Measurements from ENCODE around the gene NR6A1.

The NR6A1 gene

GRCh38 chr9:124492818-124493217 lies 278.3 kb downstream of the NR6A1 start:
- TF ChIP-seq CTCF (IDR thresholded peaks at IDR 0.05; ENCODE audit: low read depth, low read length, missing control alignments): no peak
- no peak overlapping the region for H3K4me3 ChIP-seq (ENCODE audit: low read depth, low read length)
- no peak for DNase-seq (ENCODE audit: low read depth)
- in situ Hi-C loops (cut with HindIII; ENCODE audit: low sequenced_read_pairs): no loop called here

DNA sequence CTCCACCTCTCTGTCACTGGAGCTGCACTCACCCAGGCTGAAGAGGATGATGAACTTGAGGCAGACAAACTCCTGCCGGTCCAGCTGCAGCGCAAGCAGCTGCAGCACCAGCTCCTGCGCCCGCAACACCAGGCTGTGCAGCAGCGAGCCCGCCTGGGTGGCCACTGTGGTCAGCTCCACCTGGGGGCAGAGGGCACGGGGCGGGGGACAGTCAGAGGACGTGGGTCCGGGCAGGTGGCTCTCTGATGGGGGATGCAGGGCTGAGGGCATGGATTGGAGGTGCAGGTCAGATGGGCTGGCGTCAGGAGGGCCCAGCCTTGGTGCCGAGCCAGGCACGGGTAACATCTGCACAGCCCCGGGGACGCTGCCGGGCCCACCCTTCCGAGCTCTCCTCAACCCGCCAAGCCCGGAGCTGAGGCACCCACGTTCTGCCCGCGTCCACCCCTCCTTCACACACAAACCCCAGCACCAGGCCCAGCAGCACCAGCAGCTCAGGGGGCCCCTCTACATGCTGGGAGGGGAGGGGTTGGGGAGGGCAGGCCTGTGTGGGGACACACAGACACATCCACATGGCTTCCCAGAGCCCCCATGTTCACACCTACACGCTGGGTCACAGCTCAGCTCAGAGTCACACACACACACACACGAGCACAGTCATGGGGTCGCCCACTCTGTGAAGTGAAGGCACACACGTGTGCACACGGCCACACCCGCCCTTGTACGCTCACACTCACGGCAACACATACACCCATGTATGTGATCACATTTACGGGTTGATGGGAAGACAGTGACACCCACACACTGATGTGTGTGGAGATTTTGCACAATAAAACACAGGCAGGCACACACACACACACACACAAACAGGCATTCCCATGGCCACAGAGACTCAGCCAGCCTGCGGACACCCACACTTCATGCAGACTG lies 279.8 kb downstream of the NR6A1 start:
- no peak for DNase-seq (ENCODE audit: low read depth)
- in situ Hi-C loops (cut with HindIII; ENCODE audit: low sequenced_read_pairs): no loop called here
- no peak for TF ChIP-seq CTCF (IDR thresholded peaks at IDR 0.05; ENCODE audit: low read depth, low read length, missing control alignments)
- no peak overlapping the region for H3K4me3 ChIP-seq (ENCODE audit: low read depth, low read length)

DNA sequence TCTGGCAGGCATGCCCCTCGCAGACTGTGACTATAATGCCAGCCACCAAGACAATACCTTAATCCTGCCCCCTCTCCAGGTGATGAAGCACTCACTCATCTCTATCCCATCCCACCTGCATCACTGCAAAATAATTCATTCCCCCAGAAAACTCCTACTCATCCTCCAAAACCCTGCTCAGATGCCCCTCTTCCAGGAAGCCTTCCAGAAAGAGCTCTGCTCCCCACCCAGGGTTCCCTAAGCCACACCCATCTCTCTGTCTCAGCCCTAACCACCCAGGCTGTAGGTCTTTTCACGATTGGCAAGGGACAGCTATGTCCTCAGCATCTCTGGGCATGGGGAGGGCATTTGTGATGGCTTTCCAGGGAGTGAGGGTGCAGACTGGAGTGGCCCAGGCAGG lies 281.1 kb downstream of the NR6A1 start:
- in situ Hi-C loops (cut with HindIII; ENCODE audit: low sequenced_read_pairs): no loop called here
- no peak overlapping the region for H3K4me3 ChIP-seq (ENCODE audit: low read depth, low read length)
- DNase-seq (ENCODE audit: low read depth): no peak
- no peak for TF ChIP-seq CTCF (IDR thresholded peaks at IDR 0.05; ENCODE audit: low read depth, low read length, missing control alignments)

- no peak for DNase-seq (ENCODE audit: low read depth)
- H3K4me3 ChIP-seq (ENCODE audit: low read depth, low read length): no peak overlapping the region
- in situ Hi-C loops (cut with HindIII; ENCODE audit: low sequenced_read_pairs): no loop called here
- no peak for TF ChIP-seq CTCF (IDR thresholded peaks at IDR 0.05; ENCODE audit: low read depth, low read length, missing control alignments)
Measured at GRCh38 chr9:124489222-124489621, 281.9 kb downstream of the NR6A1 start.

GRCh38 chr9:124488641-124489210 lies 282.4 kb downstream of the NR6A1 start:
- in situ Hi-C loops (cut with HindIII; ENCODE audit: low sequenced_read_pairs): no loop called here
- no peak overlapping the region for H3K4me3 ChIP-seq (ENCODE audit: low read depth, low read length)
- no peak for TF ChIP-seq CTCF (IDR thresholded peaks at IDR 0.05; ENCODE audit: low read depth, low read length, missing control alignments)
- no peak for DNase-seq (ENCODE audit: low read depth)

DNA sequence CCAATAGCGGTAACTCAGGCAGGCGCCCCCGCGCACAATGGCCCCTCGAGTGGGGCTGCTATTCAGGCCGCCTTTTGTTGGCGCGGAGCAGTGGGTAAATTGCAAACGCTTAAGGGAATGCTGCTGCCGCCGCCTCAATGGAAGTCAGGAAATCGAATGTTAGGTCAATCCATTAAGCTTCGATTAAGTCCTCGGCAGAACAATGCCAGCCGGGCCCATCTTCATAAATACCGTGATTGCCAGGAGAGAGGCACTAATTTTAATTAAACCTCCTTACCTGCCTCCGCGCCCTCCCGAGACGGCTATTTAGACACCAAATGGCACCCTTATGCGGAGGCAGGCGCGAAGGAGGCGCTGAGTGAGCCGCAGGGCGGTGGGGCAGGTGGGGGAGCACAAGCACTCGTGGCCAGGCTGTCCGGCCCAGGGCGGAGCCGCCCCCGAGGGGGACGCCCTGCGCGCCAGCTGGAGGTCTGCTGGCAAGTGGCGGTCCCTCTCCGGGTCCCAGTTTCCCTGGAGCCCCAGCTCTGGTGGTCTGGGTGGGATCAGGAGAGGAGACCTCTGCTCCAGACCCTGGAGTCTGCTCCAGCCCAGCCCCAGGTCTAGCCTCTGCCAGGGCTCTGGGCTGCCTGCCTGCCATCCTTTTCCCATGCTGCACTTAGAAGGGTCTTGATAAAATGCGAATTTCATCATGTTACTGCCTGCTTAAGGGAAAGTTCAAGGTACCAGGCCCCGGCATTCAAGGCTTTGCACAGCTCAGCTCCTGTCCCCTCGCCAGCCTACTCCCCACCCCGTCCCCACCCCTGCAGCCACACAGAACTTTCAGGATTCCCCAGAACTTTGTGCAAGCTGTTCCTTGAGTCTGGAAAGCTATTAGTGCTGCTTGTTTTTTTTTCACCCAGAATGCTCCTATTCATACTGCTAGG lies 283.6 kb downstream of the NR6A1 start:
- in situ Hi-C loops (cut with HindIII; ENCODE audit: low sequenced_read_pairs): no loop called here
- no peak for TF ChIP-seq CTCF (IDR thresholded peaks at IDR 0.05; ENCODE audit: low read depth, low read length, missing control alignments)
- H3K4me3 ChIP-seq (ENCODE audit: low read depth, low read length): no peak overlapping the region
- DNase-seq (ENCODE audit: low read depth): no peak

Data from astrocyte of the cerebellum (primary cell).